Activated CD8-positive, alpha-beta memory T cell treated with anti-CD3 and anti-CD28 coated beads for 24 hours (primary cell): ENCODE data around the gene RBM20.

Experiments used
- DNase-seq: peaks from one replicate; pipeline ENCODE4 v3.0.0-alpha.2; 2020

Gene RBM20

GRCh38 chr10:110792476-110793125, 148.5 kb downstream of the RBM20 start:
- DNase-seq = no peak

GRCh38 chr10:110793128-110793812, 149.1 kb downstream of the RBM20 start:
- DNase-seq = no peak

- DNase-seq = no peak
These were observed 149.8 kb downstream of the RBM20 start for GRCh38 chr10:110793886-110794285.

- no peak for DNase-seq
These were observed 150.7 kb downstream of the RBM20 start for GRCh38 chr10:110794808-110795207.

- DNase-seq = no peak
These were observed 153.3 kb downstream of the RBM20 start for GRCh38 chr10:110797416-110797815.

GRCh38 chr10:110798340-110798739, 154.2 kb downstream of the RBM20 start:
- DNase-seq = no peak

GRCh38 chr10:110802090-110802489, 158.0 kb downstream of the RBM20 start:
- no peak for DNase-seq

GRCh38 chr10:110802551-110803238, 158.6 kb downstream of the RBM20 start:
- no peak for DNase-seq

- no peak for DNase-seq
These were observed 159.2 kb downstream of the RBM20 start for GRCh38 chr10:110803239-110803749.

- DNase-seq = peak; percentile 71
These were observed 159.7 kb downstream of the RBM20 start for GRCh38 chr10:110803830-110804338.

- no peak for DNase-seq
These were observed 160.2 kb downstream of the RBM20 start for GRCh38 chr10:110804376-110804775.

GRCh38 chr10:110805292-110805691, 161.2 kb downstream of the RBM20 start:
- DNase-seq = no peak

GRCh38 chr10:110806335-110806734, 162.2 kb downstream of the RBM20 start:
- DNase-seq = no peak

GRCh38 chr10:110808123-110808522, 164.0 kb downstream of the RBM20 start:
- no peak for DNase-seq

- no peak for DNase-seq
These were observed 164.5 kb downstream of the RBM20 start for GRCh38 chr10:110808615-110809014.

GRCh38 chr10:110810625-110811024, 166.5 kb downstream of the RBM20 start:
- no peak for DNase-seq

- no peak for DNase-seq
These were observed 167.8 kb downstream of the RBM20 start for GRCh38 chr10:110811791-110812581.

GRCh38 chr10:110812583-110812982, 168.4 kb downstream of the RBM20 start:
- DNase-seq = no peak

GRCh38 chr10:110813743-110814472, 169.8 kb downstream of the RBM20 start:
- DNase-seq = no peak

GRCh38 chr10:110815354-110816004, 171.3 kb downstream of the RBM20 start:
- DNase-seq = no peak

- DNase-seq = no peak
These were observed 173.5 kb downstream of the RBM20 start for GRCh38 chr10:110817614-110818013.
